ENCODE data around the gene BPIFB3.

BPIFB3 gene, protein sequence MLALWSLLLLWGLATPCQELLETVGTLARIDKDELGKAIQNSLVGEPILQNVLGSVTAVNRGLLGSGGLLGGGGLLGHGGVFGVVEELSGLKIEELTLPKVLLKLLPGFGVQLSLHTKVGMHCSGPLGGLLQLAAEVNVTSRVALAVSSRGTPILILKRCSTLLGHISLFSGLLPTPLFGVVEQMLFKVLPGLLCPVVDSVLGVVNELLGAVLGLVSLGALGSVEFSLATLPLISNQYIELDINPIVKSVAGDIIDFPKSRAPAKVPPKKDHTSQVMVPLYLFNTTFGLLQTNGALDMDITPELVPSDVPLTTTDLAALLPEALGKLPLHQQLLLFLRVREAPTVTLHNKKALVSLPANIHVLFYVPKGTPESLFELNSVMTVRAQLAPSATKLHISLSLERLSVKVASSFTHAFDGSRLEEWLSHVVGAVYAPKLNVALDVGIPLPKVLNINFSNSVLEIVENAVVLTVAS

GRCh38 chr20:33053291-33054106 is at the start of gene BPIFB3:
TSS of gene BPIFB3 (plus strand) at chr20:33053903. CDS start at chr20:33055436, 1,533 bp downstream.
- no peak for DNase-seq

- no peak for DNase-seq
Measured at GRCh38 chr20:33004141-33004751, 49.5 kb upstream of the BPIFB3 start, which contains the start of gene SUN5. TSS of gene SUN5 (minus strand) at chr20:33004433. CDS start at chr20:33004340, 93 bp downstream.

DNA sequence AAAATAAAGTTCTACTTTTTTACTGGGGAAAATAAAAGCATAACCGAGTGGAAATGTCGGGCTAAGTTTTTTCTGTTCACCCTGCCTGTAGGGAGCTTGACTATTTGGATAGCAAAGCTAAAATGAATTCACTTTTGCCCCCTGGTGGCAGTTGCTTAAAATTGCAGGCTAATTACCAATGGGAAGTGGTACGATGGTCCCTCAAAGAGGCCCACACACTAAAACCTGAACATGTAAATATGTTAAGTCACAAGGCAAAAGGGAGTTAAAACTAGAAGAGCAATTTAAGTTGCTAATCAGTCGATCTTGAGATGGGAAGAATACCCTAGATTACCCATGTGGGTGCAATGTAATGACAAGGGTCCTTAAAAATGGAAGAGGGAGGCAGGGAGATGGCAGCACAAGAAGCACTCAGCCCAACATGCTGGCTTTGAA is 48.6 kb upstream of the BPIFB3 start:
- peak; percentile 26 to 38 for DNase-seq

GRCh38 chr20:33005908-33006775 is 47.6 kb upstream of the BPIFB3 start:
- DNase-seq, result no peak

GRCh38 chr20:33006776-33007375 is 46.8 kb upstream of the BPIFB3 start:
- DNase-seq, result no peak

DNA sequence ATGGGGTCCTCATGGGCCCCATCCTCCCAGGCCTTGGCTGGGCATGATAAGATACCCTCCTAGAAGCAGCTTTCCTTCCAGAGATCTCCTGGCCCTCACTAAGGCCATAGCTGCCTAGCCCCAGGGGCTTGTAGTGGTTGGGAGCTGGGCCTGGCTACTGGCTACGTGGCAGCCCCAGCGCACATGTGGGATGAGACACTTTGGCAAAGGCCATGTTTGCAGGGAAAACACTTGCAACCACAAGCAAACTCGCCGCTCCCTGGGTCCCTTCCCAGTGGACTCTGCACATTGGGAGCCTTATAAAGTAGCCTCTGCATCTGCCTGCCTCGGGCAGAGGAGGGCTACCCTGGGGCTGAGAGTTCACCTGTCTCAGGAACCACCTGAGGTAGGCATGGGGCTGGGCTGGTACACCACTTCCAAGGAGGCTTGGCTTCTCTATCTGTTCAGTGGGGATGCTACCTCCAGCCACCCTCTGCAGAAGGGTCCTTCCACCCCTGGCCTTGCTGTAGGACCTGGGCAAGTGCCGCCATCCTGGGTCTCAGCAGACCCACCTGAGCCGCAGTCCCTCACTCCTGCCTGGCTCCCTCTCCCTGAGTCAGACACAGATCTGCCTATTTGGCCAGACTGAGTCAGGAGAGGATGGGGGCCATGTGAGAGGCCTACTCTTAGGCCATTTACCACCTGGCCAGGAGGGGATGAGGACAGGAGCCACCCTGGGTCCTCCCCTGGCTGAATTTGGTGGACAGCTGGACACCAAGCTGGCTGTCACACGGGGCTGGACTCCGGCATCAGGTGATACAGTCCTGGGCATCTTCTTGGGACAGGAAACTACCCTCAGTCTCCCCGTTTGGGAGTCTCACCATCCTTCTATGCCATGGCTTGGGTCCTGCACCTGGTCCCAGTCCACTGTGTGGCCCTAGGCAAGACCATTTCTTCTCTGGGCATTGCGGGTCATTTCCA is 46.0 kb upstream of the BPIFB3 start, which contains the start of gene BPIFB2:
TSS of gene BPIFB2 (plus strand) at position 329 of the 960 bp plus-strand sequence. CDS start 871 bp downstream, outside the sequence.
- no peak for DNase-seq

DNA sequence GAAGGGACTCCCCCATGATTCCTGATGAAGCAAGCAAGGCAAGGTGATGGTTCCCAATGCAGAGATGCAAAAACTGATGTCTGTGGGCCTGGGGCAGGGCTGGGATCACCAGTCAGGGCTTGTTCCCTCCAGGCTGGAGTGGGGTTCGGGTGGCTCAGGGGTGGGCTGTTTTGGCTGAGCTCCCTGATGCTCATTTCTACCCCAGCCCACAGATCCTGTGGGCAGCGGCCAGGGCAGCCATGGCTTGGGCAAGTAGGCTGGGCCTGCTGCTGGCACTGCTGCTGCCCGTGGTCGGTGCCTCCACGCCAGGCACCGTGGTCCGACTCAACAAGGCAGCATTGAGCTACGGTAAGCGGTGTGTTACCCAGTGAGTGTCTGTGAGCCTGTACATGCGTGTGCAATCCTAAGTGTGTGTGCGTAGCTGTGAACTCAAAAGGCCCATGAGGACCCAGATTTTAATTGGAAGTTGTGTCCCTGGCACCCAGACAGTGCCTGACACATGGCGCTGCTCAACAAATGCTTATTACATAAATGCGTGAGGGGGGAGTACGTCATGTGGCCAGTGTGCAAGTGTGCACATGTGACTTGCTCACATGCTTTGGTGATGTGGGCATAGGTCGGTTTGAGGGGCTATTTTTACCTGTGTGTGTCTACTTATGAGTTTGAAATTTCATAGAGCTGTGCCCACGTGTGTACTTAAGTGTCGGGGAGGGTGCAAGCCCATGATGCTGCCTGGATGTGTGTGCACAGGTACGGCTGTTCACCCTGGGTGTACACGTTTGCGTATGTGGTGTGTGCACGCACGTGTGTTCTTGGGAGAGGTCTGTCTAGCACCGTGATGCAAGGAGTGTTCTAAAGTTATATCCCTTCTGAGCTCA is 45.1 kb upstream of the BPIFB3 start:
- no peak for DNase-seq

- no peak for DNase-seq
Measured at GRCh38 chr20:33009214-33010132, 44.2 kb upstream of the BPIFB3 start.

- DNase-seq, result no peak
Measured at GRCh38 chr20:33010133-33010504, 43.6 kb upstream of the BPIFB3 start.

GRCh38 chr20:33010674-33011449 is 42.8 kb upstream of the BPIFB3 start:
- DNase-seq, result no peak

DNA sequence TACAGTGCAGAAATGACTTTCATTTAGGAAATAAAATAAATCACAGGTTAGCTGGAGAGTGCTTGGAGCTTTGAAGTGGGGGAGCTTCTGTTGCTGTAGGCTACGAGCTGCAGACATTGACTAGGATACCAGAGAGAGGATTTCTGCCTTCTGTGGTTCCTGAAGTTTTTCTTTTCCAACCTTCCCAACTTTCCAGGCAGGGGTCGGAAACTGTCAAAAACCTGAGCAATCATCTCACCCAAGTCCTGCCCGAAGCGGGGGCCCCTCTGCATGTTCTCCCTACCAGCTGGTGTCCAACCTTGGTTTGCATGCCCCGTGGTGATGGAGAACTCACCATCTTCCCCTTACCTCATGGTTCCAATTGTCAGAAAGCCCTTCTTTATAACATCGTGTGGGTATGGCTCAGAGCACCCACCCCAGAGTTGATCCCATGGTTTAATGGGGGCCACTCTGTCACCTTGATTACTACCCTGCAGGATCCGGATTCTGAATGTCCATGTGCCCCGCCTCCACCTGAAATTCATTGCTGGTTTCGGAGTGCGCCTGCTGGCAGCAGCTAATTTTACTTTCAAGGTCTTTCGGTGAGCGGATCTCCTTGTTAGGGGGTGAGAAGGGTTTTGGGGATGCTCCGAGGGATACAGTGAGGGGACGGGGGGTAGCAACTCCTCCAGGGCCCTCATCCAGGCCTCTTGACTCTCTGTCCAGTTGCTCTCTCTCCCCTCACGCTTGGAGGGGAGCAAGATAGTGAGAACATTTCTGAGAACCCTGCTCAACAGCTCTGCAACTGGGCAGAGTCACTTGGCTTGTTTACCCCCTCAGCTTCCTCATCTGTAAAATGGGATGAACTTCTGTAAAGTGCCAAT is 41.1 kb upstream of the BPIFB3 start:
- DNase-seq, result no peak

- DNase-seq, result no peak
Measured at GRCh38 chr20:33013701-33014326, 39.9 kb upstream of the BPIFB3 start.

DNA sequence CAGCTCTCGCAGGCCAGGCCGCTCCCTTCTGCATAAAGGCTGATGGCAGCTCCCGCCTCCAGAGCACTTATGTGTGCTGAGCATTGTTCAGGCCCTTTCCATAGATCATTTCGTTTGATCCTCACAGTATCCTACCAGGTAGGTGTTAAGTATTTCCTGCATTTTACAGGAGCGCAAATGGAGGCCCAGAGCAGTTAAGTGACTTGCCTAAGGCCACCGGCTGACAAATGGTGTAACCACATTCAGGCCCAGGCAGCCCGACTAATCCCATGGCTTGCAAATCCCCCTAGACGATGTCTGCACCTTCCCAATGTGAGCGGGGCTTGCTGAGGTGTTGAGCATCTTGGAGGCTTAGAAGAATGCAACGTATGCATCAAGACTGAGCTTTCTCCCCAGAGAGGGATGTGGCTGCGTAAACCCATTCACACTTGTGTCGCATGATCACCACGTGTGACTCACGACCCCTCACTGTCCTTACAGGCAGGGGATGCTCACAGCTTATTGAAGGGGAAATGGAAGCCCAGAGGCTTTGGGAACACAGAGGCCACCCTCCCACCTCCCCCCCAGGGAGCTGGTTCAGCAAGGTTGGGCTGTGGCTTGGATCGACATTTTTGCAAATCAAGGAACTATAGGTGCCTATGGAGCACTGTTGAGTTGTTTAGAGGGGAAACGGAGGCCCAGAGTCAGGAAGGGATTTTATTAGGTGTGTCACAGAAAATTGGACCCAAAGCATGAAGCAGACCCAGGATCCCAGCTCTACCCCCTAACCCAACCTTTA is 39.2 kb upstream of the BPIFB3 start:
- no peak for DNase-seq

- no peak for DNase-seq
Measured at GRCh38 chr20:33015114-33015484, 38.6 kb upstream of the BPIFB3 start.
